ENCODE data around the gene TBC1D23.

GRCh38 chr3:100335434-100335833, 74.6 kb downstream of the TBC1D23 start:
- no peak for TF ChIP-seq CTCF (IDR thresholded peaks at IDR 0.05)
- no peak for TF ChIP-seq POLR2A (IDR thresholded peaks at IDR 0.05)

Data from uterus (tissue), 2 donors.